Mesothelial cell of epicardium (in vitro differentiated cells): ENCODE data around the gene RIPOR3. TPM values are rescaled to one million over a fixed set of nuclear protein-coding genes. Genes with fewer than 3 reads are reported as not detected.
"Not testable (repeated sequence)": the region's sequence is repeated elsewhere in the genome, so short reads cannot be mapped to it uniquely, and the experiment has no call there.

ENCODE experiments used
- DNase-seq, 2 experiments: peaks; one replicate each; pipeline ENCODE4 v3.0.0; 2021; ENCODE audit warnings: low spot score in 2 of 2; ENCODE audit not compliant: unreplicated experiment in 2 of 2
- H3K27ac Mint-ChIP-seq: 2 replicates; pipeline ENCODE4 v1.8.0; 2021; ENCODE audit warnings: mixed read lengths
- H3K27me3 Mint-ChIP-seq: 2 replicates; pipeline ENCODE4 v1.8.0; 2021; ENCODE audit warnings: low read depth, mixed read lengths
- H3K36me3 Mint-ChIP-seq: 2 replicates; pipeline ENCODE4 v1.8.0; 2021; ENCODE audit warnings: mixed read lengths
- H3K4me1 Mint-ChIP-seq: 2 replicates; pipeline ENCODE4 v1.8.0; 2021; ENCODE audit warnings: mixed read lengths
- H3K4me3 Mint-ChIP-seq: 2 replicates; pipeline ENCODE4 v1.8.0; 2021; ENCODE audit warnings: mild to moderate bottlenecking, moderate library complexity, mixed read lengths
- H3K9me3 Mint-ChIP-seq: 2 replicates; pipeline ENCODE4 v1.8.0; 2021; ENCODE audit warnings: mixed read lengths
- total RNA-seq: library from RNA; stranded (reverse); gene quantifications from 3 replicates; pipeline ENCODE4 v1.2.1, GENCODE V29; 2021
- TF ChIP-seq, protein P1 (sequence below): fragments of 200-600 bp; sonication (generic); IDR thresholded peaks from one replicate; pipeline ENCODE4 v1.5.0; 2021; ENCODE audit warnings: antibody characterized with exemption; ENCODE audit not compliant: unreplicated experiment

Gene RIPOR3
- total RNA-seq, 1 donor from 2014 or later: 18.8 TPM

DNA sequence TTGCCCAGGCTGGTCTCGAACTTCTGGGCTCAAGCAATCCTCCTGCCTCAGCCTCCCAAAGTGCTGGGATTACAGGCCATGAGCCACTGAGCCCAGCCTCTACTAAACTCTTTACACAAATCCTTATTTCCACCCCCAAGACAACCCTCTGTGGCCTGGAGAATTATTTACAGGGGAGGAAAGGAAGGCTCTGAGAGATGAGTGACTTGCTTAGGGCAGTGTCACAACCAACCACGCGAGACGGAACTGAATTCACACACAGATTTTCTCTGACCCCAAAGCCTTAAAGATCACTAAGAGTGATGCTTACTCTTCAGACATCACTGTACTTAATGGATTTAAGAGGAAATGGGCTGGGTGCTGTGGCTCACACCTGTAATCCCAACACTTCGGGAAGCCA is 86.2 kb downstream of the RIPOR3 start:
- no peak for DNase-seq
- no peaks in the 10 kb centered on the region for H3K27me3 Mint-ChIP-seq
- TF ChIP-seq, protein P1, sequence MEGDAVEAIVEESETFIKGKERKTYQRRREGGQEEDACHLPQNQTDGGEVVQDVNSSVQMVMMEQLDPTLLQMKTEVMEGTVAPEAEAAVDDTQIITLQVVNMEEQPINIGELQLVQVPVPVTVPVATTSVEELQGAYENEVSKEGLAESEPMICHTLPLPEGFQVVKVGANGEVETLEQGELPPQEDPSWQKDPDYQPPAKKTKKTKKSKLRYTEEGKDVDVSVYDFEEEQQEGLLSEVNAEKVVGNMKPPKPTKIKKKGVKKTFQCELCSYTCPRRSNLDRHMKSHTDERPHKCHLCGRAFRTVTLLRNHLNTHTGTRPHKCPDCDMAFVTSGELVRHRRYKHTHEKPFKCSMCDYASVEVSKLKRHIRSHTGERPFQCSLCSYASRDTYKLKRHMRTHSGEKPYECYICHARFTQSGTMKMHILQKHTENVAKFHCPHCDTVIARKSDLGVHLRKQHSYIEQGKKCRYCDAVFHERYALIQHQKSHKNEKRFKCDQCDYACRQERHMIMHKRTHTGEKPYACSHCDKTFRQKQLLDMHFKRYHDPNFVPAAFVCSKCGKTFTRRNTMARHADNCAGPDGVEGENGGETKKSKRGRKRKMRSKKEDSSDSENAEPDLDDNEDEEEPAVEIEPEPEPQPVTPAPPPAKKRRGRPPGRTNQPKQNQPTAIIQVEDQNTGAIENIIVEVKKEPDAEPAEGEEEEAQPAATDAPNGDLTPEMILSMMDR: no peak
- no peak overlapping the region for H3K27ac Mint-ChIP-seq
- H3K9me3 Mint-ChIP-seq: no peaks in the 10 kb centered on the region
- H3K36me3 Mint-ChIP-seq: peaks cover 3% of the 10 kb centered on the region
- H3K4me3 Mint-ChIP-seq: no peak overlapping the region
- H3K4me1 Mint-ChIP-seq: no peaks in the 10 kb centered on the region

GRCh38 chr20:50604451-50604850 is 86.9 kb downstream of the RIPOR3 start:
- no peaks in the 10 kb centered on the region for H3K9me3 Mint-ChIP-seq
- H3K27ac Mint-ChIP-seq: no peak overlapping the region
- no peaks in the 10 kb centered on the region for H3K27me3 Mint-ChIP-seq
- H3K36me3 Mint-ChIP-seq: peaks cover 3% of the 10 kb centered on the region
- no peak overlapping the region for H3K4me3 Mint-ChIP-seq
- no peak for DNase-seq
- H3K4me1 Mint-ChIP-seq: no peaks in the 10 kb centered on the region
- TF ChIP-seq, protein P1: no peak

- H3K27ac Mint-ChIP-seq: no peak overlapping the region
- H3K4me3 Mint-ChIP-seq: no peak overlapping the region
- peaks cover 3% of the 10 kb centered on the region for H3K36me3 Mint-ChIP-seq
- no peaks in the 10 kb centered on the region for H3K9me3 Mint-ChIP-seq
- no peaks in the 10 kb centered on the region for H3K27me3 Mint-ChIP-seq
- no peaks in the 10 kb centered on the region for H3K4me1 Mint-ChIP-seq
- no peak for DNase-seq
- TF ChIP-seq, protein P1: no peak
These were observed 88.8 kb downstream of the RIPOR3 start for GRCh38 chr20:50602432-50603088.

DNA sequence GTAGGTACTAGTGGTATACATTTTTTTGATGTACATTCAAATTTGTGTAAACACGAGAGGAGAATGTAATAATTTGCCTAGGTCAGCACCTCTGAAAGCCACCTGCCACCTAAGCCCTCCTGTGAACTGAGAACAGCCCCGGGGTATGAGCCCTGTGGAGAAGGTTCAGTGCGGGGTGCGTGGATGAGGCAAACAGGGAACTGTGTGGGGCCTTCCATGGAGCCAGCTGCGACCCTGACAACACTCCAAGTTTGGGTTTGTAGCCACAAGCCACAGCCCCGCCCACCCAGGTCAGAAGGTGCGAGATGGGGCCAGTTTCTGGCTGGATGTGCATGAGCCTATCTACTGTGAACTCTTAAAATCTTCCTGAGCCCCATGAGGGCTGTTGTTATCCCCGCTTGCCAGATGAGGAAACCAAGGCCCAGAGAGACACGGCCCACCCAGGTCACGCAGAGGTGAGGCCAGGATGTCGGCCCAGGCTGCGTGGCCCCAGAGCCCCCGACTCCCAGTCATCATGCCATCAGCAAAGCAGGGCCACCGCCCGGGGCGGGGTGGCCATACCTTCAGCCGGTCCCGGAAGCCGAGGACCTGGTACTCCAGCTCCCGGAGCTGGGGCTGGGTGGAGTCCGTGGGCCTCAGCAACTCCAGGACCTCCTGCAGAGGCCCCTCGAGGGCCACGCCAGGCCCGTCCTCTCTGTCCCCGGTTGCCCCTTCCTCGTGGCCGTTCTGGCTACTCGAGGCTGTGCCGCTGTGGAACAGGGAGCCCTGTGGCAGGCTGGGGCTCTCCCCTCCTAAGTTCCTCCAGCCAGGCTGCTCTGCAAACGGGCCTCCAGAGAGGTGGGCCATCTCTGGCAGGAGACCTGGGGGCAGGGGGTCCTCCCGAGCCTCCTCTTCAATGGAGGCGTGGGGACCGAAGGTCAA is 89.6 kb downstream of the RIPOR3 start:
- no peaks in the 10 kb centered on the region for H3K4me1 Mint-ChIP-seq
- H3K4me3 Mint-ChIP-seq: no peak overlapping the region
- no peaks in the 10 kb centered on the region for H3K9me3 Mint-ChIP-seq
- H3K36me3 Mint-ChIP-seq: peaks cover 3% of the 10 kb centered on the region
- TF ChIP-seq, protein P1: no peak
- no peak overlapping the region for H3K27ac Mint-ChIP-seq
- no peak for DNase-seq
- H3K27me3 Mint-ChIP-seq: no peaks in the 10 kb centered on the region

DNA sequence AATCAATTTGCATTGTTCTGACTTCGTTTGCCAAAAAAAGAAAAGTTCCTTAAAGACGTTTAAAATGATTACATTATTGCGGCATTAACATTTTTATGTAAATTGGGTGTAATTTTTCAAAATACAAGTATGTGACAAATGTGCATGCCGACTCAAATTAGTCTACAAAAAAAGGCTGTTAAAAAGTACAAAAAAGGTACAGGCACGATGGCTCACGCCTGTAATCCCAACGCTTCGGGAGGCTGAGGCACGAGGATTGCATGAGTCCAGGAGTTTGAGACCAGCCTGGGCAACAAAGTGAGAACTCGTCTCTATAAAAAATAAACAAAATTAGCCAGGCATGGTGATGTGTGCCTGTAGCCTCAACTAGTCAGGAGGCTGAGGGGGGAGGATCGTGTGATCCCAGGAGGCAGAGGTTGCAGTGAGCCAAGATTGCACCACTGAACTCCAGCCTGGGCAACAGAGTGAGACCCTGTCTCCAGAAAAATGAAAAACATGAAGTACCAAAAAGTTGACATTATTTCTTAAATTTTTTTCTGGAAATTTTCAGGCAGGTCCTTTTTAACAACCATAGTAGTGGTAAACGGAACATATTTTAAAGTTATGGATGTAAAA is 91.0 kb downstream of the RIPOR3 start:
- H3K36me3 Mint-ChIP-seq: peaks cover 3% of the 10 kb centered on the region
- DNase-seq: no peak
- no peaks in the 10 kb centered on the region for H3K27me3 Mint-ChIP-seq
- TF ChIP-seq, protein P1: no peak
- H3K4me3 Mint-ChIP-seq: no peak overlapping the region
- no peak overlapping the region for H3K27ac Mint-ChIP-seq
- H3K9me3 Mint-ChIP-seq: no peaks in the 10 kb centered on the region
- H3K4me1 Mint-ChIP-seq: peaks cover 11% of the 10 kb centered on the region

DNA sequence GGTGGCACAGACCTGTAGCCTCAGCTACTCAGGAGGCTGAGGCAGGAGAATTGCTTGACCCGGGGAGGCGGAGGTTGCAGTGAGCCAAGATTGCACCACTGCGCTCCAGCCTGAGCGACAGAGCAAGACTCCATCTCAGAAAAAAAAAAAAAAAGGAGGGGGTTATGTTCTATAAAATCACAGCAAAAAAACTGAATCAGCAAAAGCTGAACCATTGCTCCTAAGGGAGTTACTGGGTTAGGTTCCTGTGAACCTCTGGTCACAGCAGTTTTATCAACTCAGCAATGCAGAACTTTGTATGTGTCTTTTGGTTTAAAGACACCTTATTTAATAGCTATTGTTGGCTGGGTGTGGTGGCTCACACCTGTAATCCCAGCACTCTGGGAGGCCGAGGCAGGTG is 92.6 kb downstream of the RIPOR3 start:
- H3K4me1 Mint-ChIP-seq: peaks cover 15% of the 10 kb centered on the region

More for the DNA sequence above, 92.6 kb downstream of the RIPOR3 start:
- H3K27me3 Mint-ChIP-seq, DNase-seq, H3K9me3 Mint-ChIP-seq, H3K36me3 Mint-ChIP-seq, H3K4me3 Mint-ChIP-seq, H3K27ac Mint-ChIP-seq: not testable (repeated sequence)
